NCI-H1105 (cell line): ENCODE measurements around the gene TFR2.

ENCODE experiments used
- DNase-seq: peaks from one replicate; lab custom pipeline; 2025; lab: John Stamatoyannopoulos, UW

Gene TFR2

GRCh38 chr7:100641463-100641859 is at the start of gene TFR2:
Gene TFR2 (minus strand): TSS chr7:100641552. CDS start chr7:100641509, 43 bp downstream.
- DNase-seq, result no peak

GRCh38 chr7:100689230-100690135 is 48.1 kb upstream of the TFR2 start:
- DNase-seq, result no peak

- no peak for DNase-seq
Observed at GRCh38 chr7:100688326-100688860, 47.0 kb upstream of the TFR2 start.

- DNase-seq, result no peak
Observed at GRCh38 chr7:100687751-100688300, 46.5 kb upstream of the TFR2 start.

- no peak for DNase-seq
Observed at GRCh38 chr7:100687261-100687660, 45.9 kb upstream of the TFR2 start.

GRCh38 chr7:100686822-100687211 is 45.5 kb upstream of the TFR2 start:
- DNase-seq, result no peak

- no peak for DNase-seq
Observed at GRCh38 chr7:100686201-100686821, 45.0 kb upstream of the TFR2 start.

- no peak for DNase-seq
Observed at GRCh38 chr7:100685631-100686145, 44.3 kb upstream of the TFR2 start.

GRCh38 chr7:100685049-100685605 is 43.8 kb upstream of the TFR2 start:
- no peak for DNase-seq

GRCh38 chr7:100684534-100685042 is 43.2 kb upstream of the TFR2 start:
- DNase-seq, result no peak

GRCh38 chr7:100683659-100684533 is 42.5 kb upstream of the TFR2 start:
- no peak for DNase-seq

- DNase-seq, result no peak
Observed at GRCh38 chr7:100682991-100683658, 41.8 kb upstream of the TFR2 start.

GRCh38 chr7:100682228-100682741 is 40.9 kb upstream of the TFR2 start:
- no peak for DNase-seq

GRCh38 chr7:100681491-100682227 is 40.3 kb upstream of the TFR2 start:
- no peak for DNase-seq

- no peak for DNase-seq
Observed at GRCh38 chr7:100680576-100681271, 39.4 kb upstream of the TFR2 start.

GRCh38 chr7:100679927-100680575 is 38.7 kb upstream of the TFR2 start:
- no peak for DNase-seq

- DNase-seq, result no peak
Observed at GRCh38 chr7:100679129-100679926, 38.0 kb upstream of the TFR2 start.
